Trophoblast cell (in vitro differentiated cells and primary cell): ENCODE measurements around the gene RASA1.

Experiments used
- DNase-seq, 2 donors: peaks; one replicate each; pipeline ENCODE4 v3.0.0-alpha.2; 2016
- H2AFZ ChIP-seq: 2 replicates; pipeline ENCODE4 v1.6.1; 2013; ENCODE audit warnings: low read length, moderate library complexity, mild to moderate bottlenecking; ENCODE audit not compliant: insufficient read depth, poor library complexity
- H2AK5ac ChIP-seq: 2 replicates; pipeline ENCODE4 v1.6.1; 2013; ENCODE audit warnings: mild to moderate bottlenecking, low read length
- H2BK120ac ChIP-seq: 2 replicates; pipeline ENCODE4 v1.6.1; 2013; ENCODE audit warnings: low read length, mild to moderate bottlenecking, moderate library complexity; ENCODE audit not compliant: insufficient read depth, poor library complexity
- H2BK12ac ChIP-seq: 2 replicates; pipeline ENCODE4 v1.6.1; 2013; ENCODE audit warnings: mild to moderate bottlenecking, low read length, moderate library complexity
- H2BK5ac ChIP-seq: 2 replicates; pipeline ENCODE4 v1.6.1; 2013; ENCODE audit warnings: low read length, low read depth, moderate library complexity, mild to moderate bottlenecking; ENCODE audit not compliant: poor library complexity
- H3K14ac ChIP-seq: 2 replicates; pipeline ENCODE4 v1.6.1; 2013; ENCODE audit warnings: mild to moderate bottlenecking, low read length
- H3K18ac ChIP-seq: 2 replicates; pipeline ENCODE4 v1.6.1; 2013; ENCODE audit warnings: mild to moderate bottlenecking, low read length
- H3K23ac ChIP-seq: 2 replicates; pipeline ENCODE4 v1.6.1; 2013; ENCODE audit warnings: low read length
- H3K27ac ChIP-seq: 2 replicates; pipeline ENCODE4 v1.5.1; 2013; ENCODE audit warnings: low read depth, mild to moderate bottlenecking, inconsistent platforms, low read length, moderate library complexity
- H3K27me3 ChIP-seq: 2 replicates; pipeline ENCODE4 v1.6.1; 2013; ENCODE audit warnings: inconsistent platforms, mild to moderate bottlenecking, low read length, moderate library complexity; ENCODE audit not compliant: insufficient read depth
- H3K36me3 ChIP-seq, 2 experiments: 1 replicate in 1 of 2; 2 replicates in 1 of 2; pipeline ENCODE4 v1.6.1; 2013; ENCODE audit warnings: low read length in 2 of 2, mild to moderate bottlenecking in 2 of 2, moderate library complexity in 1 of 2; ENCODE audit not compliant: insufficient read depth in 2 of 2, control insufficient read depth in 1 of 2
- H3K4ac ChIP-seq: 2 replicates; pipeline ENCODE4 v1.6.1; 2013; ENCODE audit warnings: low read depth, mild to moderate bottlenecking, low read length, moderate library complexity
- H3K4me1 ChIP-seq, 2 experiments: 1 replicate in 1 of 2; 2 replicates in 1 of 2; pipeline ENCODE4 v1.6.1; 2013; ENCODE audit warnings: low read length in 2 of 2, mild to moderate bottlenecking in 2 of 2, moderate library complexity in 1 of 2; ENCODE audit not compliant: insufficient read depth in 2 of 2, control insufficient read depth in 1 of 2
- H3K4me2 ChIP-seq: 2 replicates; pipeline ENCODE4 v1.6.1; 2013; ENCODE audit warnings: inconsistent platforms, mild to moderate bottlenecking, low read length, moderate library complexity
- H3K4me3 ChIP-seq: 2 replicates; pipeline ENCODE4 v1.5.1; 2013; ENCODE audit warnings: mild to moderate bottlenecking, low read depth, low read length, inconsistent platforms
- H3K79me1 ChIP-seq: one replicate; pipeline ENCODE4 v1.6.1; 2013; ENCODE audit warnings: low read length
- H3K79me2 ChIP-seq: 2 replicates; pipeline ENCODE4 v1.6.1; 2013; ENCODE audit warnings: low read length, mild to moderate bottlenecking; ENCODE audit not compliant: control insufficient read depth, insufficient read depth, poor library complexity
- H3K9ac ChIP-seq: 2 replicates; pipeline ENCODE4 v1.6.1; 2013; ENCODE audit warnings: mild to moderate bottlenecking, low read length
- H3K9me3 ChIP-seq: 2 replicates; pipeline ENCODE4 v1.6.1; 2013; ENCODE audit warnings: low read depth, mild to moderate bottlenecking, control low read depth, inconsistent platforms, low read length; ENCODE audit not compliant: insufficient read depth
- H4K12ac ChIP-seq: 2 replicates; pipeline ENCODE4 v1.6.1; 2013; ENCODE audit warnings: low read depth, mild to moderate bottlenecking, low read length, moderate library complexity
- H4K8ac ChIP-seq: 2 replicates; pipeline ENCODE4 v1.6.1; 2013; ENCODE audit warnings: low read depth, mild to moderate bottlenecking, low read length, moderate library complexity
- H4K91ac ChIP-seq: one replicate; pipeline ENCODE4 v1.6.1; 2013; ENCODE audit warnings: low read depth, mild to moderate bottlenecking, low read length, moderate library complexity
- WGBS: extraction: QIAGEN DNeasy Blood & Tissue Kit; methylation state at CpG from one replicate; pipeline ENCODE4 v1.1.7; 2013; ENCODE audit warnings: missing lambda C conversion rate; ENCODE audit not compliant: insufficient read length, insufficient coverage; ENCODE audit errors: extremely low coverage; 5-methylcytosine and 5-hydroxymethylcytosine counted together

Gene RASA1

DNA sequence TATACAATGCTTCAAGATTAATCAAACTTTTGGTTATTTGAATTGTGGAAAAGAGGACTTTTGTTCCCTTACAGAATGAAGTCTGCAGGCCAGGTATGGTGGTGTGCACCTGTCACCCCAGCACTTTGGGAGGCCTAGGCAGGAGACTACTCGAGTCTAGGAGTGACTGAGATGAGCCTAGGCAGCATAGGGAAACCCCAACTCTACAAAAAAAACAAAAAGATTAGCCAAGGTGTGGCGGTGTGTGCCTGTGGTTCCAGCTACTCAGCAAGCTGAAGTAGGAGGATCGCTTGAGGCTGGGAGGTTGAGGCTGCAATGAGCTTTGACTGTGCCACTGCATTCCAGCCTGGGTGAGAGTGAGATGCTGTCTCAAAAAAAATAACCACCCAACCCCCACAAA, 135.7 kb downstream of the RASA1 start:
- H3K9me3 ChIP-seq = peaks cover 2% of the 10 kb centered on the region
- H3K79me2 ChIP-seq = no peaks in the 10 kb centered on the region
- no peaks in the 10 kb centered on the region for H3K4me1 ChIP-seq
- H3K4me3 ChIP-seq = no peak overlapping the region
- H3K23ac ChIP-seq = no peak overlapping the region
- no peak overlapping the region for H3K4ac ChIP-seq
- H3K14ac ChIP-seq = no peak overlapping the region
- no peak overlapping the region for H2BK5ac ChIP-seq
- H3K27me3 ChIP-seq = no peaks in the 10 kb centered on the region
- H2AK5ac ChIP-seq = no peak overlapping the region
- no peak overlapping the region for H2BK12ac ChIP-seq
- no CpG with 5 or more reads among the region's 3 CpGs for WGBS
- no peak overlapping the region for H2AFZ ChIP-seq
- H3K9ac ChIP-seq = no peak overlapping the region
- H3K27ac ChIP-seq = no peak overlapping the region
- H4K91ac ChIP-seq = no peak overlapping the region
- no peak overlapping the region for H4K12ac ChIP-seq
- no peak overlapping the region for H3K4me2 ChIP-seq
- no peak overlapping the region for H4K8ac ChIP-seq
- no peak for DNase-seq
- H2BK120ac ChIP-seq = no peak overlapping the region
- peak overlapping the region; percentile 45 for H3K18ac ChIP-seq
- no peaks in the 10 kb centered on the region for H3K79me1 ChIP-seq
- peaks cover 7 to 21% of the 10 kb centered on the region in 2 experiments for H3K36me3 ChIP-seq

DNA sequence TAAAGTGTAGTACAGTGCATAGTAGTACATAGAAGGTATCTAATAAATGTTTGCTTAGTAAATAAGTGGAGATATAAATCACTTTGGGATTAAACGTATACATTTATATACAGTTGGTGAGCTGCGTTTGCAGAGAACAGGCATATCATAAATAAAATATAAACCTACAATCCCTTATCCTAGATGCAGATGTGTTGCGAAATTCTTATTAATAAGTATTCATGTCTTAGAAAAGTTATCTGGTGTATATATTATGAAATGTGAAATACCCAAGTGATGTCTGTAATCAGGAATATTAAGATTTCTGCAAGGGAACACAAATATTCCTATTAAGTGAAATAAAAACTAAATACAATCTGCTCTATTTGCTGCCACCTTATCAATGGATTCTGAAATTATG, 136.2 kb downstream of the RASA1 start:
- WGBS = no CpG with 5 or more reads among the region's 3 CpGs
- Histone ChIP-seq H2AFZ (no peak overlapping the region), H2BK12ac (no peak overlapping the region), H4K12ac (no peak overlapping the region), H3K79me2 (no peaks in the 10 kb centered on the region), H3K9me3 (peaks cover 2% of the 10 kb centered on the region), H3K23ac (no peak overlapping the region), H2BK5ac (no peak overlapping the region), H3K4me3 (no peak overlapping the region), H3K27me3 (no peaks in the 10 kb centered on the region), H3K79me1 (no peaks in the 10 kb centered on the region), H4K8ac (no peak overlapping the region), H3K36me3 (peaks cover 7 to 20% of the 10 kb centered on the region in 2 experiments), H3K4me1 (no peaks in the 10 kb centered on the region), H3K27ac (no peak overlapping the region), H4K91ac (no peak overlapping the region), H2BK120ac (no peak overlapping the region), H3K9ac (no peak overlapping the region), H2AK5ac (no peak overlapping the region), H3K14ac (no peak overlapping the region), H3K4ac (no peak overlapping the region), H3K18ac (no peak overlapping the region), H3K4me2 (no peak overlapping the region)
- no peak for DNase-seq

DNA sequence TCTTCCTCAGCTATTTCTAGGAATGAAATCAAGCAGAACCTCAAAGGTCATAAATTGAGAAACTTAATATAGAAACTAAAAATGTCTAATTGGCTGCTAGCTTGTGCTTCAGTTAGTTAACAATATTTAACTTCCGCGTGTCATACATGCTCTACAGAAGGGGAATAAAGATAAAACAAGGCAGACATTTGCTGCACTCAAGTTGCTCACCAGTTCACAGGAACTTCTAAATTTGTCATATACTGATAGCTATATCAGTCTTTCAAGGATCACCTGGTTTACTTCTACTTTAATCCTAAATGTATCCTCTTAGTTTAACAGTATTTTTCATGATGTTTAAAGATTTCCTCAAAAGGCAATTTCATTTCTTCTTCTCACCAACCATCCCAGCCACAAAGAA, 136.7 kb downstream of the RASA1 start:
- Histone ChIP-seq H3K27ac (no peak overlapping the region), H3K18ac (no peak overlapping the region), H3K79me2 (no peaks in the 10 kb centered on the region), H4K91ac (no peak overlapping the region), H3K14ac (no peak overlapping the region), H2BK5ac (no peak overlapping the region), H3K9ac (no peak overlapping the region), H3K4ac (no peak overlapping the region), H3K79me1 (no peaks in the 10 kb centered on the region), H2BK120ac (no peak overlapping the region), H4K8ac (no peak overlapping the region), H3K4me2 (no peak overlapping the region), H2AFZ (no peak overlapping the region), H4K12ac (no peak overlapping the region), H3K23ac (no peak overlapping the region), H3K36me3 (peaks cover 7 to 16% of the 10 kb centered on the region in 2 experiments), H3K4me3 (no peak overlapping the region), H3K4me1 (no peaks in the 10 kb centered on the region), H3K9me3 (peaks cover 2% of the 10 kb centered on the region), H2BK12ac (no peak overlapping the region), H2AK5ac (no peak overlapping the region), H3K27me3 (no peaks in the 10 kb centered on the region)
- no CpG with 5 or more reads among the region's 2 CpGs for WGBS
- DNase-seq = no peak

GRCh38 chr5:87405472-87406155, 137.9 kb downstream of the RASA1 start:
- H2AFZ ChIP-seq = no peak overlapping the region
- H3K9ac ChIP-seq = no peak overlapping the region
- no peak overlapping the region for H3K4me3 ChIP-seq
- H3K4me1 ChIP-seq = no peaks in the 10 kb centered on the region
- no peak overlapping the region for H3K23ac ChIP-seq
- H4K8ac ChIP-seq = no peak overlapping the region
- no peak for DNase-seq
- H2BK12ac ChIP-seq = no peak overlapping the region
- H4K91ac ChIP-seq = no peak overlapping the region
- no peak overlapping the region for H3K18ac ChIP-seq
- H3K14ac ChIP-seq = no peak overlapping the region
- H2BK120ac ChIP-seq = no peak overlapping the region
- H3K9me3 ChIP-seq = peaks cover 2% of the 10 kb centered on the region
- H3K4ac ChIP-seq = no peak overlapping the region
- H3K27me3 ChIP-seq = no peaks in the 10 kb centered on the region
- H3K27ac ChIP-seq = no peak overlapping the region
- no peak overlapping the region for H2AK5ac ChIP-seq
- no CpG with 5 or more reads among the region's 2 CpGs for WGBS
- H3K36me3 ChIP-seq = peaks cover 7 to 16% of the 10 kb centered on the region in 2 experiments
- H3K79me1 ChIP-seq = no peaks in the 10 kb centered on the region
- H4K12ac ChIP-seq = no peak overlapping the region
- H3K4me2 ChIP-seq = no peak overlapping the region
- no peaks in the 10 kb centered on the region for H3K79me2 ChIP-seq
- no peak overlapping the region for H2BK5ac ChIP-seq
